NCI-H1092 (cell line): ENCODE results near the gene NAGS.
"Not testable (repeated sequence)": the region's sequence is repeated elsewhere in the genome, so short reads cannot be mapped to it uniquely, and the experiment has no call there.

Experiments used
- DNase-seq: peaks from one replicate; lab custom pipeline; 2025; lab: John Stamatoyannopoulos, UW

The NAGS gene, protein sequence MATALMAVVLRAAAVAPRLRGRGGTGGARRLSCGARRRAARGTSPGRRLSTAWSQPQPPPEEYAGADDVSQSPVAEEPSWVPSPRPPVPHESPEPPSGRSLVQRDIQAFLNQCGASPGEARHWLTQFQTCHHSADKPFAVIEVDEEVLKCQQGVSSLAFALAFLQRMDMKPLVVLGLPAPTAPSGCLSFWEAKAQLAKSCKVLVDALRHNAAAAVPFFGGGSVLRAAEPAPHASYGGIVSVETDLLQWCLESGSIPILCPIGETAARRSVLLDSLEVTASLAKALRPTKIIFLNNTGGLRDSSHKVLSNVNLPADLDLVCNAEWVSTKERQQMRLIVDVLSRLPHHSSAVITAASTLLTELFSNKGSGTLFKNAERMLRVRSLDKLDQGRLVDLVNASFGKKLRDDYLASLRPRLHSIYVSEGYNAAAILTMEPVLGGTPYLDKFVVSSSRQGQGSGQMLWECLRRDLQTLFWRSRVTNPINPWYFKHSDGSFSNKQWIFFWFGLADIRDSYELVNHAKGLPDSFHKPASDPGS

DNA sequence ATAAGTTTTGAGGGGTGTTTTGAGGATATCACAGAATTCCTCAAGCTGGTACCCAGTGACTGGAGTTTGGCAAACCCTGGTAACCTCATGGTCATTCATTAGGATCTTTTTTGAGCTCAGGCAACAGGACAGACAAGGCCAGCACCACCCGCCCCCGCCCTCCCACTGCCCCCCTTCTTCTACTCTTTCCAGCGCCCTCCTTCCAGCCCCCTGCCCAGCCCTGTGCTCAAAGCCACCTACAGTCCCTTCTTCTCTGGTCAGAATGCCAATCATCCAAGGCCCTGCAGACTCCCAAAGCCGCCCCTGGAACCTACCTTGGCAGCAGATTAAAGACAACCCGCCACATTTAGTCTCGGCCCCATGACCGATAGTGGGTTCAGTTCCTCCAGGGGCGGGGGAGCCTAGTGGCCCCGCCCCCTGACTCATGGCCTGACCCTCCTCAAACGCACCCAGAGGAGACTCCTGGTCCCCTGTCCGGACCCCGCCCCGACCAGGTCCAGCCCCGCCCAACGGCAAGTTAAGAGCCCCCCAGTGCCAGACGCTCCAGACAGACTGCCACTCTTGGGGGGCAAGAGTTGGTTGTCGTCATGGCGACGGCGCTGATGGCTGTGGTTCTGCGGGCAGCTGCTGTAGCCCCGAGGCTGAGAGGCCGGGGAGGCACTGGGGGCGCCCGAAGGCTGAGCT, at the start of gene NAGS:
Gene NAGS (plus strand): TSS at position 546 of the 684 bp plus-strand sequence. CDS start 42 bp downstream, at position 588.
- DNase-seq = no peak

DNA sequence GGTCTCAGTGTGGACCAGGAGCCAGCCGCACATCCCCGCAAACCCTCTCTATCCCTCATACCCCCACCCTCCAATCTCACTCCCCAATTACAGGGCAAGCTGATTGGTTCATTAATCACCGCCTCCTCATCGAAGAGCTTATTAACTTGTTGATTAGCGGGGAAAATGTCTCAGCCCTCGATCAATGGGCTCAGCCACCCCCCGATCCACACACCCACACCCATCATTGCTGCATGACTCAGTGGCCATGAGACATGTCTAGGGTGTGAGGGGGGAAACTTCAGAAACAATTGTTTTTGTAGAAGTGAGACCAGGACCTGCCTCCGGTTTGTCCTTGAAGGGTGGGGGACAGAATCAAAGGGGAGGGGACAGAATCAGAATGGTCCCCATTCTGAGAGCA, 48.2 kb upstream of the NAGS start:
- DNase-seq = no peak

DNA sequence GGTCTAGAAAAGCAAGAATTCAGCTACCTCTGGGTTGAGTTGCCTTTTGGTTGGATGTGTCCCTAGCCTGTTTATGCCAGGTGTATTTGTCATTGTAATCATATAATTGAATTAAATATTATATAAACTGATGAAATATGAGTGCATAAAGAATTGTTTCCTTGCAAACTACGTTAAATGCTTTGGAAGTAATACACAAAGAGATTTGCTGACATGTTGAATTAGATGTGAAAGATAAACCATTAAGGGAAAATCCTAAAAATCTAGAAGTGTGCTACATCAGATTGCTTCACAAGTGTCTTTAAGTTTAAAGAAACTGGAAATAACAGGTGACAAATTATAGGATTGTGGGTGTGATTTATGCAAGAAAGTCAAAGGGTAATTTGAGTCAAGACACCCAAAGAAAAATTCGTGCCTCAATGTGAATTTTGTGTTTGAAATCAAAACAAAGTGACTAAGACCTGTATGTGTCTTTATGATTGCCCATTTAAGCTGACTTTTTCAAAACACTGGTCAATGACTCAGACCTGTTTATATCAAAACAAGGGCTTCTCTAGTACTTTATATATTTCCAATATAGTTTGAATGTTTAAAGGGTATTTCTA, 45.6 kb upstream of the NAGS start:
- DNase-seq = no peak

DNA sequence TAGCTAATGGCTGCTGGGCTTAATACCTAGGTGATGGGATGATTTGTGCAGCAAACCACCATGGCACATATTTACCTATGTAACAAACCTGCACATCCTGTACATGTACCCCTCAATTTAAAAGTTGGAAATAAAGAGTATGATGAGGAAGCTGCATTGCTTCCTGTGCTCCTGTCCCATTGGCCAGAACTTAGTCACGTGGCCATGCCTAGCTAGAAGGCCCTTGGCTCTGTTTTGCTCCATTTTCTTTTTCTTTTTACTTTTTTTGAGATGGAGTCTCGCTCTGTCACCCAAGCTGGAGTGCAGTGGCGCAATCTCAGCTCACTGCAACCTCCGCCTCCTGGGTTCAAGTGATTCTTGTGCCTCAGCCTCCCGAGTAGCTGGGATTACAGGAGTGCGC, 43.1 kb upstream of the NAGS start:
- not testable (repeated sequence) for DNase-seq

DNA sequence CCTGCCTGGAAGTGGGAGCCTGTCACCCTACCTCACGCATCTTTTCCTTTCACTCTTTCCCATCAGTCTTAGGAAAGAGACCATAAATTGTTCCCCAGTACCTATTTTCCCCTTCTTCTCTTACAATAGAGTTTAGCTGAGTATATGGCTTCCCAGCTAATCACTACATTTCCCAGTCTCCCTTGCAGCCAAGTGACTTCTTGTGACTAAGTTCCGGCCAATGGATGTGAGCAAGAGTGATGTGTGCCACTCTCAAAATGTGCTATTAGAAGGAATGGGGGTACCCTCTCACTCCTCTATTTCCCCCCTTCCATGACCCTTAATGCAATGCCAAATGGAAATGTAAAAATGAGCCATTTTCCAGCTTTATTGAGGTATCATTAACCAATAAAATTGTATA, 42.5 kb upstream of the NAGS start:
- DNase-seq = no peak

DNA sequence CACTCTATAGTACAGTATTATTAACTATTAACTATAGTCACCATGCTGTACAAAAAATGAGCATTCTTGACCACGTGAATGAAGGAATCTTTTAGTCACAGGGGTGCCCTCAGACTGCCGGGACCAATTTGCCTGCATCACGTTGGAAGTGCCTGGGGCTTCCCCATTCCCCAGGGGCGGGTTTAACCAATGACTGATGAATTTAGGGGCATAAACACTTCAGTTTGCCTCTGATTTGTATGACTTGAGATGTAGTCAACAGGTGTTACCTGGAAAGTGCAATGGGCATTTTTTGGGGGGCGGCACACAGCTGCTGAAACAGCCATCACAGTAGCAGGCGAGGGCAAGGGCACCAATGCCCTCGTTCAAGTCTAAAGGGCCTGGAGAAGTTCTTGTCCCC, 41.9 kb upstream of the NAGS start:
- DNase-seq = no peak

DNA sequence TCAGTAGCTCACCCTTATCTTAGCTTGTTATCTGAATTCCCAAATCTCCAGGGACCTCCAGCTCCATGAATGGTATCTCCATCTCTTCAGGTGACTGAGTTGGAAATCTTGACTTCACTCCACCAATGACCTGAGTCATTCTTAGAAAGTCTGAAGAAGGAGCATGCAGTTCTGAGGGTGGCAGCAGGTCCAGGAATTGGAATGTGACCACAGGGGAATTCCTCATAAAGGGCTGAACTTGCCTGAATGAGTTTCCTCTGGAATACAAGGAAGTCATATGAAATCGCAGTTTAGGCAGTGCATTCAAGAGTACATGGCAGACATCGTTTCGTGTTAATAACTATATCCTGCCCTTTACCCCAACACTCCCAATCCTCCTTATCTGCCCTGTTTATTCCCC, 38.1 kb upstream of the NAGS start:
- DNase-seq = no peak

DNA sequence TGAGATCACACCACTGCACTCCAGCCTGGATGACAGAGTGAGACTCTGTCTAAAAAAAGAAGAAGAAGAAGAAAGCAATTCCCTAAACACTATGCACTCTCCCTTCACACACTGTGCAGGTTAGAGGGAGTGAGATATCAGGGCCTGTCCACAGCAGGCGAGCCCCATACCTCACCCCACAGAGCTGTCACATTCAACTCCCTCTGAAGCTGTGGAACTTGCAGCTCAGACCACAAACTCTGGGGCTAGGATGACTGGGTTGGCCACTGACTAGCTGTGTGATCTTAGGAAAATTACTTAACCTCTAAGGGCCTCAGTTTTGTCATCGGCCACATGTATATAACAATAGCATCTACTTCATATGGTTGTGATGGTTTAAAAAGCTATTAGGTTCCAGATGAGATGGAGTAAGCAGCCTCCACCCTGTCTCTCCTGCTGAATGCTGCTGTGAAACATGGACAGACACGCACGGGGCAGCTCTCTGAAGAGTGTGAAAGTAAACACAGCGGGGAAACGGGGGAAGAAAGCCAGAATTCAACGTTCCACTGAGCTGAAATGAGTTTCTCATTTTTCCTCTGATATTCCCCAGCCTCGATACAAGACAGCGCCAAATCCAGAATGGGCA, 37.1 kb upstream of the NAGS start:
- no peak for DNase-seq

DNA sequence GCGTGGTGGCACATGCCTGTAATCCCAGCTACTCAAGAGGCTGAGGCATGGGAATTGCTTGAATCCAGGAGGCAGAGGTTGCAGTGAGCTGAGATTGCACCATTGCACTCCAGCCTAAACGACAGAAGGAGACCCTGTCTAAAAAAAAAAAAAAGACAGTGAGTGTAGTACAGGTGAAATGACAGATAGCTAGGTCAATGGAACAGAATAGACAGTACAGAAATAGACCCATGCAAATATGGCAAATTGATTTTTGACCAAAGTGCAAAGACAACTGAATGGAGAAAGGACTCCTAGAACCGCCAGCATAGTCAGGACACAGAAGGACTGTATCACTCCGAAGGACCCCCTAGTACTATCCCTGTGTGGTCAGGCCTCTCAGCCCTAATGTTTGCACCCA, 34.1 kb upstream of the NAGS start:
- no peak for DNase-seq

DNA sequence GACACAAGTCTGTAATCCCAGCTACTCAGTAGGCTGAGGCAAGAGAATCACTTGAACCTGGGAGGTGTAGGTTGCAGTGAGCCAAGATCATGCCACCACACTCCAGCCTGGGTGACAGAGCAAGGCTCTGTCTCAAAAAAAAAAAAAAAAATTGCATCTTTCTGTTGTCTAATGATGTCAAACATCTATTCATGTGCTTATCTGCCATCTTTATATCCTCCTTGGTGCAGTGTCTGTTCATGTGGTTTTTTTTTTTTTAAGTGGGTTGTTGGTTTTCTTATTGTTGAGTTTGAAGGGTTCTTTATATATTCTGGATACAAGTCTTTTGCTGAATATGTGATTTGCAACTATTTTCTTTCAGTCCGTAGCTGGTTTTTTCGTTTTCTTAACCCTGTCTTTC, 33.0 kb upstream of the NAGS start:
- DNase-seq = not testable (repeated sequence)

DNA sequence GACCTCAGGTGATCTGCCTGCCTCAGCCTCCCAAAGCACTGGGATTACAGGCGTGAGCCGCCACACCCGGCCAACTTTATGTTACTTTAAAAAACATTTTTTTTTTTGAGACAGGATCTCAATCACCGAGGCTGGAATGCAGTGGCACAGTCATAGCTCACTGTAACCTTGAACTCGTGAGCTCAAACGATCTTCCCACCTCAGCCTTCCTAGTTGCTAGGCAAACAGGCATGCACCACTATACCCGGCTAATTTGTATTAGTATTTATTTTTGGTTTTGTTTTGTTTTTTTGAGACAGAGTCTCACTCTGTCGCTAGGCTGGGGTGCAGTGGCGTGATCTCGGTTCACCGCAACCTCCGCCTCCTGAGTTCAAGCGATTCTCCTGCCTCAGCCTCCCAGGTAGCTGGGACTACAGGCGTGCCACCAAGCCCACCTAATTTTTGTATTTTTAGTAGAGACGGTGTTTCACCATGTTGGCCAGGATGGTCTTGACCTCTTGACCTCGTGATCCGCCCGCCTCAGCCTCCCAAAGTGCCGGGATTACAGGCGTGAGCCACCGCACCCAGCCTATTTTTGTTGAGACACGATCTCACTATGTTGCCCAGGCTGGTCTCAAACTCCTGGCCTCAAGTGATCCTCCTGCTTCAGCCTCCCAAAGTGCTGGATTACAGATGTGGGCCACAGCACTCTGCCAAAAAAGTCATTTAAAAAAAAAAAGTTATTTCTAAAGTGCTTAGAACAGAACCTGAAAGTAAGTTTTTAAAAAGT, 31.8 kb upstream of the NAGS start:
- not testable (repeated sequence) for DNase-seq

DNA sequence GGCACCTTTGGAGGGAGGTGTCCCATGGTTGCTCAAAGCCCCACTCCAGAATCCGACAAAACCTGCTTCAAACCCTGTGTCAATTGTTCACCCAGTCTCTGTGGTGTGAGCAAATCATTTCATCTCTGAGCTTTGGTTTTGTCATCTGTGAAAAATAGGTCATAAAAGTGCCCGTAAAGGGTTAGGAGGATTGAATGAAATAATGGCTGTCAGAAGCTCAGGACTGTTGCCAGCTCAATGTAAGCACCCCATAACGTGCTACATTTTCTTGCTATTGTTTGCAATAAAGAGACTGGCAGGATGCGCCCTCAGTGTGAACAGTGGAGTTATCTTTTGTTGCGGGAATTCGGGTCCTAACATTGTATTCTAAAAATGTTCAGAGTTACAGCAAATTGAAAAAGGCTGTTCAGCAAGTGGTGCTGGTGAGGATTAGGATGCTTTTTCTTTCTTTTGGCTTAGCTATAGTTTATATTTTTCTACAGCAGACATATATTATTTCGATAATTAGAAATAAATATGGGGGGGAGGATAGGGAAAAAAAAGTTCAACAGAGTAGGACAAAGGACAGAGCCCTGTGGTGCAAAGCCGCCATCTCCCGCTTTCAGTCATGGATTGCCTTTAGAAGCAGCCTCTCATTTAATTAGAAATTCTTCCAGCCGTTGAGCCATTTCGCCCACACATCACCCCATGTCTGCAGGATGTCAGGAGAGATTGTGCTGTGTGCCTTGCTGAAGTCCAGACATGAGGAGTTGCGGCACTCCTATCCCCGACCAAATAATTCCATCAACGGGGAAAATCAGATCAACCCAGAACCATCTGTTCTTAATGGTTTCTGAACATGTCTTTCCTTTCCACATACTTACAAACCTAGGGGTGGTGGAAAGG, 29.8 kb upstream of the NAGS start:
- no peak for DNase-seq

DNA sequence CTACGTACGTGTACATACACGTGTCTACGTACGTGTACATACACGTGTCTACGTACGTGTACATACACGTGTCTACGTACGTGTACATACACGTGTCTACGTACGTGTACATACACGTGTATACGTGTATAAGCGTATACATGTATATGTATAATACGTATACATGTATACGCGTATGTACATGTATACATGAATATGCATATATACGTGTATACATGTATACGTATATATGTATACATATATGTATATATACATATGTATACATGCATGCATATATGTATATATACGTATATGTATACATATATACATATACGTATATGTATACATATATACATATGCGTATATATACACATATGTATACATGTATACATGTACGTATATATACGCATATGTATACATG, 28.5 kb upstream of the NAGS start:
- no peak for DNase-seq

DNA sequence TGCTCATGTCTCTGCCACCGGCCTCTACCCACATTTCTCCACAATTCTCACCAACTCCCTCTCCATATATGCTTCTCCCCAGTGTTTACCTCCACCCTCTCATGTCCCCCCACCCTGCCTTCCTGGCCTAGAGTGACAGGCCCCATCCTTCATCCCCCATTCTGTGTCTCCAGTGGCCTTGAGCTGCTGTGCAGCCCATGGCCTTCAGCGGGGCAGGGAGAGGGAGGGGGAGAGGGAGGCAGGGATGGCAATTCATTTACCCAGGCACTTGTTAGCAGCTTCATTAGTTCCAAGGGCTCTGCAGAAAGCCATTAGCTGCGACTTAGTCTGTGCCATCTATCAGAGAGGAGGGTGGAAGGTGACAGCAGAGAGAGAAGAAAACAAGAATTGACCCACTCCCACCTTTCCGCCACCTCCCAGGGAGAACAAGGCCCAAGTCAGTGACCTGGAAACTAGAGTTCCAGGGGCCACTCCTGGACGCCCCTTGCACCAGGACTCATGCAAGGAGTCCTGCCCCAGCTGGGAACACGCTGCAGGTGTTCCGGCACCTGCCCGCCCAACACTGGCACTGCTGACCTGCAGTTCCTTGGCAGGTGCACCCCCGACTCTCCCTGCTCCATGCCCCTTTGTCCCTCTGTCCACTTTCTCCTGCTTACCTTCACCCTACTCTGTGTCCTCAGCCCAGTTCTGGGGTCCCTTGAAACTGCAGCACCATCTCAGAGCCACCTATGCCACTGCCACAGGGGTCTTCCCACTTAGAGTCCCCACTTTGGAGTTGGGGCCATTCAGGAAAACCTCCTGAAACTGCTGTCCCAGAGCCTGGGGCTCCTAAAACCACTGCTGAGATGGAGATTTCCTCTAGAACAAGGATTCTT, 27.2 kb upstream of the NAGS start:
- no peak for DNase-seq

DNA sequence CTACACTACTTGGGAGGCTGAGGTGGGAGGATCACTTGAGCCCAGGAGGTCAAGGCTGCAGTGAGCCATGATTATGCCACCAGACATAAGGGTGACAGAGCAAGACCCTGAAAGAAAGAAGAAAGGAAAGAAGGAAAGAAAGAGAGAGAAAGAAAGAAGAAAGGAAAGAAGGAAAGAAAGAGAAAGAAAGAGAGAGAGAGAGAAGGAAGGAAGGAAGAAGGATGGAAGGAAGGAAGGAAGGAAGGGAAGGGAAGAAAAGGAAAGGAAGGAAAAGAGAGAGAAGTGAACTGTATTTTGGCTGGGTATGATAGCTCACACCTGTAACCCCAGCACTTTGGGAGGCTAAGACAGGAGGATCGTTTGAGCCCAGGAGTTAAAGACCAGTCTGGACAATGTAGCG, 26.3 kb upstream of the NAGS start:
- no peak for DNase-seq

DNA sequence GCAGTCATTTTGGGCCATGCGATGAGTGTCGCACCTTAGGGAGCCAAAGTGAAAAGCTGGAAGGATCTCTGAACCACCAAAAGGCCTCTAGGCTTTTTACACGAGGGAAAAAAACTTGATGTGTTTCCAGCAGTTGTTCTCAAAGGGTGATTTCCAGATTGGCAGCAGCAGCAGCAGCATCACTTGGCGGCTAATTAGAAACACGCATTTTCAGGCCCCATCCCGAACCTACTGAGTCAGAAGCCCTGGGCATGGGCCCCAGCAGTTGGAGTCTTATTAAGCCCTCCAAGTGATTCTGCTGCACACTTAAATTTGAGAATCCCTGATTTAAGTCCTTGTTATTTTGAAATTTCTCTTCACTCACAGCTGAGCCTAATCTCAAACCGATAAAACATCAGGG, 25.4 kb upstream of the NAGS start:
- DNase-seq = no peak

DNA sequence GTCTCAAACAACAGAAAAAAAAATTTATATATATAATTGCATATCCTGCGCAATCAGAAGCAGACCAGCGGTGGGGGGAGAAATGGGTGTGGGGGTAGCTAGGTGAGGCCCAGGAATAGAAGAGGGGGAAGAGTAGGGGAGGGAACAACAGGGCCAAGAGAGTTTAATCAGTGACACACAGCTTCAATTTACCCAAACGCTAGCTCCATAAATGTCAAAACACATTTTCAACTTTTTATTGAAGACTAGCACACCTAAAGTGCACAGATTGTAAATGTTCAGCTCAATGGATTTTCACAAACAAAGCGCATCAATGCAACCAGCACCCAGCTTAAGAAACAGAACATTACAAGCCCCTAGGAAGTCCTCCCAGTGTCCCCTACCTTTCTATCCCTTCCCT, 24.8 kb upstream of the NAGS start:
- no peak for DNase-seq

DNA sequence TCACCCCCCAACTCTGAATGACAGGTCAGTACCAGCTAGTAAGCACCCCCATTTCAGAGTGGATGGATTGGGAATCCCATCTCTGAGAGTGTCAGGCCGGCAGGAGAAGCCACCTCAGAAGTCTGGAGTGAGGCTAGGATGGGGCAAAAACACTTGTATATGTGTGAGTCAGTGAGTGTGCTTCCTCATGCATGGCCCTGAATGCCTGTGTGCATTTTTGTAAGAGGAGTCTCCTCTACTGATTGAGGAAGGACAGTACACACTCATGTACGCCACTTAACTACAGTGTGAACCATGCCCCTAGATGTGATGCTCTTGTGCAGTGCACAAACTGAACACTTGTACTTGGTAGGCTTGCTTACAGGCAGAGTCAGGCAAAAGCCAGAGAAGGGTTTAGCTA, 22.3 kb upstream of the NAGS start:
- no peak for DNase-seq

DNA sequence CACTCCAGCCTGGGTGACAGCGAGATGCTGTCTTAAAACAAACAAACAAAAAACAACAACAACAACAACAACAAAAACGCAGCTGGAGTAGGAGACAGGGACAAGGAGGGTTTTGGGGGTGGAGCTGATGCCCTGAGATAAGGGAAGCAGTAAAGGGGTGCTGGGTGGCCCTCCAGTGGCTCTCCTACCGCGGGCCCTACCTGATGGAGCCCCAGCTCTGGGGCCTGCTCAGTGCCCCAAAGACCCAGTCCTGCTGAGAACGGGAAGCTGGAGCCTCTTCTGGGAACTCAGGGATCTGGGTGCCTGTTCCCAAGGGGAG, 21.3 kb upstream of the NAGS start:
- no peak for DNase-seq
